ENCODE measurements around the gene CROCC2.

GRCh38 chr2:241009191-241009590 is 103.1 kb downstream of the CROCC2 start:
- TF ChIP-seq POLR2A (IDR thresholded peaks at IDR 0.05) (no peak), CTCF (IDR thresholded peaks at IDR 0.05 in 4 of 5, conservative IDR thresholded peaks at IDR 0.05 in 1 of 5) (no peak)
